Testis (tissue), 3 donors: Measurements from ENCODE around the gene HES2. TPM values are rescaled to one million over a fixed set of nuclear protein-coding genes. Genes with fewer than 3 reads are reported as not detected.
"Not testable (repeated sequence)": the region's sequence is repeated elsewhere in the genome, so short reads cannot be mapped to it uniquely, and the experiment has no call there.

Experiments used
- DNase-seq: peaks from one replicate; pipeline ENCODE4 v3.0.0-alpha.2; 2019
- H3K27ac ChIP-seq, 2 donors: fragments of 200-600 bp; sonication (generic); one replicate each; pipeline ENCODE4 v1.5.1; 2019
- H3K27me3 ChIP-seq: fragments of 200-600 bp; sonication (generic); one replicate; pipeline ENCODE4 v1.5.1; 2019
- H3K36me3 ChIP-seq: fragments of 200-600 bp; sonication (generic); one replicate; pipeline ENCODE4 v1.5.1; 2017; ENCODE audit warnings: low read depth; ENCODE audit errors: missing control alignments
- H3K4me1 ChIP-seq: fragments of 200-600 bp; sonication (generic); one replicate; pipeline ENCODE4 v1.5.1; 2019
- H3K4me3 ChIP-seq, 2 donors: fragments of 200-600 bp; sonication (generic); one replicate each; pipeline ENCODE4 v1.5.1; 2017 to 2019
- H3K9me3 ChIP-seq: fragments of 200-600 bp; sonication (generic); one replicate; pipeline ENCODE4 v1.5.1; 2017
- POLR2A ChIP-seq: fragments of 450-650 bp; IDR thresholded peaks from one replicate; pipeline ENCODE4 v1.6.1; 2017; ENCODE audit warnings: antibody characterized with exemption, mild to moderate bottlenecking, moderate library complexity
- WGBS, 2 donors: methylation state at CpG; one replicate each; pipeline ENCODE4 v1.1.5; 2018; 5-methylcytosine and 5-hydroxymethylcytosine counted together
- intact Hi-C: fragments of 100-400 bp; cut with DNase I; formaldehyde crosslinking; loops from one replicate; pipeline ENCODE4 v1.15.1; 2023; ENCODE audit warnings: low total_unique reads
- polyA plus RNA-seq: library from polyadenylated mRNA; stranded (reverse); fragments of 350-450 nt; fragmentation: Illumina TruSeq; extraction: RNeasy Lipid Tissue Mini Kit (QIAGEN cat#74804); gene quantifications from one replicate; pipeline ENCODE4 v1.2.3, GENCODE V29; 2014; ENCODE audit warnings: low read depth, low replicate concordance; ENCODE audit not compliant: insufficient read depth
- total RNA-seq, 2 donors: library from RNA; depleted of rRNA; stranded (reverse); fragments of >200 nt; gene quantifications; one replicate each; pipeline ENCODE4 v1.2.3, GENCODE V29; 2016
- TF ChIP-seq, protein P1 (sequence below), 3 experiments: fragments of 450-650 bp in 2 of 3; fragments of 200-600 bp in 1 of 3; sonication (generic) in 1 of 3; IDR thresholded peaks; one replicate each; pipeline ENCODE4 v1.5.1; 2016 to 2019; ENCODE audit warnings: antibody characterized with exemption in 3 of 3, mild to moderate bottlenecking in 2 of 3, moderate library complexity in 1 of 3

The HES2 gene
- total and polyA plus RNA-seq, 3 donors from 2014 or later, result 2.4 to 5.0 (median 2.6) TPM

GRCh38 chr1:6399294-6399693, 20.4 kb downstream of the HES2 start:
- intact Hi-C loops, result no loop called here
- no peaks in the 10 kb centered on the region for H3K27me3 ChIP-seq
- no peaks in the 10 kb centered on the region for H3K9me3 ChIP-seq
- WGBS, 2 donors, result 91 to 92% methylated on average over 3 of the region's 3 CpGs
- no peak overlapping the region for H3K4me3 ChIP-seq
- DNase-seq, result no peak
- no peak overlapping the region for H3K27ac ChIP-seq
- no peaks in the 10 kb centered on the region for H3K36me3 ChIP-seq
- H3K4me1 ChIP-seq, result no peaks in the 10 kb centered on the region
- TF ChIP-seq POLR2A, result no peak
- TF ChIP-seq, protein P1, sequence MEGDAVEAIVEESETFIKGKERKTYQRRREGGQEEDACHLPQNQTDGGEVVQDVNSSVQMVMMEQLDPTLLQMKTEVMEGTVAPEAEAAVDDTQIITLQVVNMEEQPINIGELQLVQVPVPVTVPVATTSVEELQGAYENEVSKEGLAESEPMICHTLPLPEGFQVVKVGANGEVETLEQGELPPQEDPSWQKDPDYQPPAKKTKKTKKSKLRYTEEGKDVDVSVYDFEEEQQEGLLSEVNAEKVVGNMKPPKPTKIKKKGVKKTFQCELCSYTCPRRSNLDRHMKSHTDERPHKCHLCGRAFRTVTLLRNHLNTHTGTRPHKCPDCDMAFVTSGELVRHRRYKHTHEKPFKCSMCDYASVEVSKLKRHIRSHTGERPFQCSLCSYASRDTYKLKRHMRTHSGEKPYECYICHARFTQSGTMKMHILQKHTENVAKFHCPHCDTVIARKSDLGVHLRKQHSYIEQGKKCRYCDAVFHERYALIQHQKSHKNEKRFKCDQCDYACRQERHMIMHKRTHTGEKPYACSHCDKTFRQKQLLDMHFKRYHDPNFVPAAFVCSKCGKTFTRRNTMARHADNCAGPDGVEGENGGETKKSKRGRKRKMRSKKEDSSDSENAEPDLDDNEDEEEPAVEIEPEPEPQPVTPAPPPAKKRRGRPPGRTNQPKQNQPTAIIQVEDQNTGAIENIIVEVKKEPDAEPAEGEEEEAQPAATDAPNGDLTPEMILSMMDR (IDR thresholded peaks at IDR 0.05), result no peak

DNA sequence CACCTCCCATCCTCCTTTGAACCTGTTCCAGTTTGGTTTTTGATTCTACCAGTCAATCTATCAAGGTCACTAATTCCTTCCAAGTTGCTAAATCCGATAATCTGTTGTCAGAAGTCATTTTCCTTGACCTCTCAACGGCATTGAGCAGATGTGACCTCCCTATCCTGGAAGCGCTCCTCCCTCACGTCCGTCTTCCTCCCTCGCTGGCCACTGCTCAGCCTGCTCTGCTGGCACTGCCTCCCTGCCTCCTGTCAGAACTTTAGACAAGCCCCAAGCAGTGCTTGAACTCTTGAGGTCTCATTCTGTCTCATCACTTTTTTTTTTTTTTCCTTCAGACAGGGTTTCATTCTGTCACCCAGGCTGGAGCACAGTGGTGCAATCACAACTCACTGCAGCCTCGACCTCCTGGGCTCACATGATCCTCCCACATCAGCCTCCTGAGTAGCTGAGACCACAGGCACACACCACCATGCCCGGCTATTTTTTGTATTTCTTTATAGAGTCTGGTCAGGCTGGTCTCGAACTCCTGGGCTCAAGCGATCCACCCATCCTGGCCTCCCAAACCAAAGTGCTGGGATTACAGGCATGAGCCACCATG, 21.8 kb downstream of the HES2 start:
- Histone ChIP-seq H3K27ac (no peak overlapping the region), H3K9me3 (no peaks in the 10 kb centered on the region), H3K4me3 (no peak overlapping the region), H3K4me1 (no peaks in the 10 kb centered on the region), H3K27me3 (no peaks in the 10 kb centered on the region), H3K36me3 (no peaks in the 10 kb centered on the region)
- TF ChIP-seq, protein P1 (IDR thresholded peaks at IDR 0.05), result no peak
- TF ChIP-seq POLR2A, result no peak
- no peak for DNase-seq
- 43 to 66% methylated on average over 10 of the region's 10 CpGs for WGBS, 2 donors
- intact Hi-C loops, result no loop called here

- Histone ChIP-seq H3K36me3 (no peaks in the 10 kb centered on the region), H3K27ac (no peak overlapping the region), H3K27me3 (no peaks in the 10 kb centered on the region), H3K9me3 (no peaks in the 10 kb centered on the region), H3K4me1 (peaks cover 6% of the 10 kb centered on the region), H3K4me3 (no peak overlapping the region)
- DNase-seq, result no peak
- intact Hi-C loops, result no loop called here
- no peak for TF ChIP-seq POLR2A
- TF ChIP-seq, protein P1 (IDR thresholded peaks at IDR 0.05), result no peak
Measured at GRCh38 chr1:6396998-6397397, 22.7 kb downstream of the HES2 start.

- H3K4me1 ChIP-seq, H3K27ac ChIP-seq, H3K9me3 ChIP-seq, H3K36me3 ChIP-seq, DNase-seq, H3K4me3 ChIP-seq, H3K27me3 ChIP-seq, intact Hi-C loops: not testable (repeated sequence)
- 93% methylated on average over 30 of the region's 34 CpGs; no CpG with 5 or more reads in 1 of the 2 donors for WGBS, 2 donors
Measured at GRCh38 chr1:6395781-6396244, 23.9 kb downstream of the HES2 start.

DNA sequence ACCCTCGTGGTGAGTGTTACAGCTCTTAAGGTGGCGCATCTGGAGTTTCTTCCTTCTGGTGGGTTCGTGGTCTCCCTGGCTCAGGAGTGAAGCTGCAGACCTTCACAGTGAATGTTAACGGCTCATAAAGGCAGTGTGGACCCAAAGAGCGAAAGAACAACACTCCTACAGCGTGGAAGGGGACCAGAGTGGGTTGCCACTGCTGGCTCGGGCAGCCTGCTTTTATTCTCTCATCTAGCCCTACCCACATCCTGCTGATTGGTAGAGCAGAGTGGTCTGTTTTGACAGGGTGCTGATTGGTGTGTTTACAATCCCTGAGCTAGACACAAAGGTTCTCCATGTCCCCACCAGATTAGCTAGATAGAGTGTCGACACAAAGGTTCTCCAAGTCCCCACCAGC, 24.6 kb downstream of the HES2 start:
- 83 to 90% methylated on average over 8 of the region's 8 CpGs for WGBS, 2 donors
- H3K27ac ChIP-seq, intact Hi-C loops: not testable (repeated sequence)

More for the DNA sequence above, 24.6 kb downstream of the HES2 start:
- DNase-seq, H3K27me3 ChIP-seq, H3K9me3 ChIP-seq, H3K36me3 ChIP-seq, H3K4me1 ChIP-seq, H3K4me3 ChIP-seq: not testable (repeated sequence)
